ENCODE results near the gene COX7A2L. TPM values are rescaled to one million over a fixed set of nuclear protein-coding genes. Genes with fewer than 3 reads are reported as not detected.

Gene COX7A2L
- total and polyA plus RNA-seq, 2 of the 8 experiments (the other 6 are each of a cell fraction or from before 2014, with no cell fraction given), result 85.6 to 114 TPM

DNA sequence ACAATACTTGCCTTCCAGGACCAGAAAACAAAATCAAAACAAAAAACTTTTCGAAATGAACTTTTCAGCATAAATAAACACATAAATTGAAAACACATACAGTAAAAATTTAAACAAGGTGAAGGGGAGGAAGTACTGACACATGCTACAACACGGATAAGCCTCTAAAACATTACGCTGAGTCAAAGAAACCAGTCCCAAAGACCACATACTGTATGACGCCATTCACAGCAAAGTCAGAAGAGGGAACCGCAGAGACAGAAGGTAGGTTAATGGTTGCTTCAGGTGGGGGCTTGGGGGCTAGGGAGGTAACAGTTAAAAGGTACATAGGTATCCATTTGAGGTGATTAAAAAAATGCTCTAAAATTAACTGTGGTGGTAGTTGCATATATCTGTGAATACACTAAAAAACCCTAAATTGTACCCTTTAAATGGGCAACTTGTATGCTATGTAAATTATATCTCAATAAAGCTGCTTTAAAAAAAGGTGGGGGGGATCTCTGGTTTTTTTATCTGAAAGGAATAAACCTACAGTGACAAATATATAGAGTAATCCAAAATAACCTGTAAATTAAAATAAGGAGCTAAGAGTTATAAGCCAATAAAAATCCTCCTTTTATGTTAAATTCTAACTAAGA, 7.1 kb downstream of the COX7A2L start (continued):
- TF ChIP-seq NANOG (IDR thresholded peaks at IDR 0.05; ENCODE audit: insufficient read depth, low read depth, low read length, poor library complexity, severe bottlenecking) (no peak), KDM4A (IDR thresholded peaks at IDR 0.05; ENCODE audit: low read depth, low read length, severe bottlenecking) (no peak), YY1 (IDR thresholded peaks at IDR 0.05; ENCODE audit: low read depth, low read length) (no peak), EGR1 (IDR thresholded peaks at IDR 0.05; ENCODE audit: borderline replicate concordance, low read depth, low read length) (no peak), CHD1 (IDR thresholded peaks at IDR 0.05; ENCODE audit: low read depth, low read length) (no peak), BACH1 (IDR thresholded peaks at IDR 0.05; ENCODE audit: low read length) (no peak)
- TF ChIP-seq, protein P1, sequence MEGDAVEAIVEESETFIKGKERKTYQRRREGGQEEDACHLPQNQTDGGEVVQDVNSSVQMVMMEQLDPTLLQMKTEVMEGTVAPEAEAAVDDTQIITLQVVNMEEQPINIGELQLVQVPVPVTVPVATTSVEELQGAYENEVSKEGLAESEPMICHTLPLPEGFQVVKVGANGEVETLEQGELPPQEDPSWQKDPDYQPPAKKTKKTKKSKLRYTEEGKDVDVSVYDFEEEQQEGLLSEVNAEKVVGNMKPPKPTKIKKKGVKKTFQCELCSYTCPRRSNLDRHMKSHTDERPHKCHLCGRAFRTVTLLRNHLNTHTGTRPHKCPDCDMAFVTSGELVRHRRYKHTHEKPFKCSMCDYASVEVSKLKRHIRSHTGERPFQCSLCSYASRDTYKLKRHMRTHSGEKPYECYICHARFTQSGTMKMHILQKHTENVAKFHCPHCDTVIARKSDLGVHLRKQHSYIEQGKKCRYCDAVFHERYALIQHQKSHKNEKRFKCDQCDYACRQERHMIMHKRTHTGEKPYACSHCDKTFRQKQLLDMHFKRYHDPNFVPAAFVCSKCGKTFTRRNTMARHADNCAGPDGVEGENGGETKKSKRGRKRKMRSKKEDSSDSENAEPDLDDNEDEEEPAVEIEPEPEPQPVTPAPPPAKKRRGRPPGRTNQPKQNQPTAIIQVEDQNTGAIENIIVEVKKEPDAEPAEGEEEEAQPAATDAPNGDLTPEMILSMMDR (IDR thresholded peaks at IDR 0.05; ENCODE audit: control extremely low read depth in 1 of 3, insufficient read depth in 1 of 3, low read depth in 1 of 3, low read length in 3 of 3), result no peak

Measured in H1 (cell line).